ENCODE results near the gene KDM4C.

The KDM4C gene

GRCh38 chr9:7153566-7153965 lies 395.8 kb downstream of the KDM4C start:
- no peak for TF ChIP-seq CTCF (conservative IDR thresholded peaks at IDR 0.05; ENCODE audit: low read depth, low read length)
- no peaks in the 10 kb centered on the region for H3K36me3 ChIP-seq (ENCODE audit: insufficient read depth)
- no peaks in the 10 kb centered on the region for H4K20me1 ChIP-seq (ENCODE audit: insufficient read depth)
- no peak overlapping the region for H3K4me3 ChIP-seq (IDR thresholded peaks at IDR 0.05; ENCODE audit: insufficient read depth, low read depth, low read length)
- no peak overlapping the region for H3K27ac ChIP-seq
- no peak overlapping the region for H3K4me2 ChIP-seq
- H2AFZ ChIP-seq (ENCODE audit: low read depth) = no peak overlapping the region
- H3K79me2 ChIP-seq (ENCODE audit: insufficient read depth, low read depth) = no peaks in the 10 kb centered on the region
- H3K27me3 ChIP-seq (ENCODE audit: insufficient read depth, low read depth) = no peaks in the 10 kb centered on the region
- H3K4me1 ChIP-seq (ENCODE audit: low read depth, poor library complexity, severe bottlenecking) = no peaks in the 10 kb centered on the region
- H3K9ac ChIP-seq = no peak overlapping the region

- H3K9ac ChIP-seq = no peak overlapping the region
- H3K27me3 ChIP-seq (ENCODE audit: insufficient read depth, low read depth) = no peaks in the 10 kb centered on the region
- no peak overlapping the region for H2AFZ ChIP-seq (ENCODE audit: low read depth)
- no peaks in the 10 kb centered on the region for H3K79me2 ChIP-seq (ENCODE audit: insufficient read depth, low read depth)
- TF ChIP-seq CTCF (conservative IDR thresholded peaks at IDR 0.05; ENCODE audit: low read depth, low read length) = no peak
- H4K20me1 ChIP-seq (ENCODE audit: insufficient read depth) = no peaks in the 10 kb centered on the region
- no peak overlapping the region for H3K4me3 ChIP-seq (IDR thresholded peaks at IDR 0.05; ENCODE audit: insufficient read depth, low read depth, low read length)
- H3K4me2 ChIP-seq = no peak overlapping the region
- H3K4me1 ChIP-seq (ENCODE audit: low read depth, poor library complexity, severe bottlenecking) = no peaks in the 10 kb centered on the region
- H3K27ac ChIP-seq = no peak overlapping the region
- H3K36me3 ChIP-seq (ENCODE audit: insufficient read depth) = no peaks in the 10 kb centered on the region
These were observed 396.3 kb downstream of the KDM4C start for GRCh38 chr9:7154003-7154619.

- no peak overlapping the region for H3K9ac ChIP-seq
- no peaks in the 10 kb centered on the region for H3K79me2 ChIP-seq (ENCODE audit: insufficient read depth, low read depth)
- H3K4me2 ChIP-seq = no peak overlapping the region
- no peak for TF ChIP-seq CTCF (conservative IDR thresholded peaks at IDR 0.05; ENCODE audit: low read depth, low read length)
- no peak overlapping the region for H3K4me3 ChIP-seq (IDR thresholded peaks at IDR 0.05; ENCODE audit: insufficient read depth, low read depth, low read length)
- H4K20me1 ChIP-seq (ENCODE audit: insufficient read depth) = no peaks in the 10 kb centered on the region
- no peak overlapping the region for H2AFZ ChIP-seq (ENCODE audit: low read depth)
- H3K27ac ChIP-seq = no peak overlapping the region
- H3K27me3 ChIP-seq (ENCODE audit: insufficient read depth, low read depth) = no peaks in the 10 kb centered on the region
- H3K36me3 ChIP-seq (ENCODE audit: insufficient read depth) = no peaks in the 10 kb centered on the region
- no peaks in the 10 kb centered on the region for H3K4me1 ChIP-seq (ENCODE audit: low read depth, poor library complexity, severe bottlenecking)
These were observed 396.9 kb downstream of the KDM4C start for GRCh38 chr9:7154650-7155049.

- no peak for TF ChIP-seq CTCF (conservative IDR thresholded peaks at IDR 0.05; ENCODE audit: low read depth, low read length)
- H3K27ac ChIP-seq = no peak overlapping the region
- H3K27me3 ChIP-seq (ENCODE audit: insufficient read depth, low read depth) = no peaks in the 10 kb centered on the region
- no peak overlapping the region for H2AFZ ChIP-seq (ENCODE audit: low read depth)
- no peaks in the 10 kb centered on the region for H3K36me3 ChIP-seq (ENCODE audit: insufficient read depth)
- H3K79me2 ChIP-seq (ENCODE audit: insufficient read depth, low read depth) = no peaks in the 10 kb centered on the region
- H3K4me3 ChIP-seq (IDR thresholded peaks at IDR 0.05; ENCODE audit: insufficient read depth, low read depth, low read length) = no peak overlapping the region
- H3K4me1 ChIP-seq (ENCODE audit: low read depth, poor library complexity, severe bottlenecking) = no peaks in the 10 kb centered on the region
- H3K4me2 ChIP-seq = no peak overlapping the region
- H3K9ac ChIP-seq = no peak overlapping the region
- H4K20me1 ChIP-seq (ENCODE audit: insufficient read depth) = no peaks in the 10 kb centered on the region
These were observed 403.7 kb downstream of the KDM4C start for GRCh38 chr9:7161469-7161868.

Data from KMS-11 (cell line).